Measurements from ENCODE around the gene GAA. TPM values are rescaled to one million over a fixed set of nuclear protein-coding genes. Genes with fewer than 3 reads are reported as not detected.

The GAA gene
- total RNA-seq, 1 donor from 2014 or later = 91.6 TPM

- intact Hi-C loops (cut with DNase I) = no loop called here
- Histone ChIP-seq H3K36me3 (no peaks in the 10 kb centered on the region), H3K9me3 (no peaks in the 10 kb centered on the region), H3K27ac (no peak overlapping the region), H3K27me3 (no peaks in the 10 kb centered on the region), H3K4me1 (no peaks in the 10 kb centered on the region), H3K4me3 (no peak overlapping the region)
- TF ChIP-seq, protein P1, sequence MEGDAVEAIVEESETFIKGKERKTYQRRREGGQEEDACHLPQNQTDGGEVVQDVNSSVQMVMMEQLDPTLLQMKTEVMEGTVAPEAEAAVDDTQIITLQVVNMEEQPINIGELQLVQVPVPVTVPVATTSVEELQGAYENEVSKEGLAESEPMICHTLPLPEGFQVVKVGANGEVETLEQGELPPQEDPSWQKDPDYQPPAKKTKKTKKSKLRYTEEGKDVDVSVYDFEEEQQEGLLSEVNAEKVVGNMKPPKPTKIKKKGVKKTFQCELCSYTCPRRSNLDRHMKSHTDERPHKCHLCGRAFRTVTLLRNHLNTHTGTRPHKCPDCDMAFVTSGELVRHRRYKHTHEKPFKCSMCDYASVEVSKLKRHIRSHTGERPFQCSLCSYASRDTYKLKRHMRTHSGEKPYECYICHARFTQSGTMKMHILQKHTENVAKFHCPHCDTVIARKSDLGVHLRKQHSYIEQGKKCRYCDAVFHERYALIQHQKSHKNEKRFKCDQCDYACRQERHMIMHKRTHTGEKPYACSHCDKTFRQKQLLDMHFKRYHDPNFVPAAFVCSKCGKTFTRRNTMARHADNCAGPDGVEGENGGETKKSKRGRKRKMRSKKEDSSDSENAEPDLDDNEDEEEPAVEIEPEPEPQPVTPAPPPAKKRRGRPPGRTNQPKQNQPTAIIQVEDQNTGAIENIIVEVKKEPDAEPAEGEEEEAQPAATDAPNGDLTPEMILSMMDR (IDR thresholded peaks at IDR 0.05) = no peak
- DNase-seq (ENCODE audit: low spot score in 2 of 2) = no peak
Measured at GRCh38 chr17:80092959-80093358, 8.4 kb upstream of the GAA start.

DNA sequence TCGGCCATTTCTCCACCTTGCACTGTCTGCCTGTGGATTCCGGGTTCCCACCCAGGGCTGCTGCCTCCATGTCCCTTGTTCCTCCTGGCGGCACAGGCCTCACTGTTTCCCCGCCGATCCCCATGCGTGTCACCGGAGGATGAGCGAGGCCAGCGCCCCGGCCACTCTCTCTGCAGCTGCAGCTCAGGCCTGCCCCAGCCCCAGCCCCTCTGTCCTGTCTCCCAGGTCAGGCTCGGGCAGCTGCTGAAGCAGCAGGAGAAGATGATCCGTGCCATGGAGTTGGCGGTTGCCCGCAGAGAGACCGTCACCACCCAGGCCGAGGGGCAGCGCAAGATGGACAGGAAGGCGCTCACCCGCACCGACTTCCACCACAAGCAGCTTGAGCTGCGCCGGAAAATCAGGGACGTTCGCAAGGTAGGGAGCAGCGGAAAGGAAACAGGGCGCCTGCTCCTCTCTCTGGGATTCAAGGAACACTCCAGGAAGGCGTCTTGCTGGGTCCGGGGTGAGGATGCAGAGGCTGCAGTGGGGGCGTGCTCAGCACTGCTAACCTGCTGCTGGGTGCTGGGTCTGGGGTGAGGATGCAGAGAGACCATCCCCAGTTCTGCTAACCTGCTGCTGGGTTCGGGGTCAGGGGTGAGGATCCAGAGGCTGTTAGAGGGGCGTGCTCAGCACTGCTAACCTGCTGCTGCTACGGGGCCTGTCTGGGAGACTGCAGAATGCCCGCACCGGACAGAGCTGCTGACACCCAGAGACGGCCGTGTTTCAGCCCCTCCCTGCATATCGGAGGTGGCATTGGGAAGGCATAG lies 6.1 kb upstream of the GAA start:
- intact Hi-C loops (cut with DNase I) = no loop called here
- no peaks in the 10 kb centered on the region for H3K27me3 ChIP-seq
- no peaks in the 10 kb centered on the region for H3K4me1 ChIP-seq
- no peak overlapping the region for H3K4me3 ChIP-seq
- DNase-seq (ENCODE audit: low spot score in 2 of 2) = no peak
- no peak overlapping the region for H3K27ac ChIP-seq
- TF ChIP-seq, protein P1 (IDR thresholded peaks at IDR 0.05) = no peak
- no peaks in the 10 kb centered on the region for H3K36me3 ChIP-seq
- H3K9me3 ChIP-seq = no peaks in the 10 kb centered on the region

- H3K4me3 ChIP-seq = no peak overlapping the region
- no peak for DNase-seq (ENCODE audit: low spot score in 2 of 2)
- intact Hi-C loops (cut with DNase I) = no loop called here
- H3K36me3 ChIP-seq = no peaks in the 10 kb centered on the region
- no peak overlapping the region for H3K27ac ChIP-seq
- H3K4me1 ChIP-seq = no peaks in the 10 kb centered on the region
- H3K9me3 ChIP-seq = no peaks in the 10 kb centered on the region
- no peaks in the 10 kb centered on the region for H3K27me3 ChIP-seq
- TF ChIP-seq, protein P1 (IDR thresholded peaks at IDR 0.05) = no peak
Measured at GRCh38 chr17:80095844-80096475, 5.4 kb upstream of the GAA start.

GRCh38 chr17:80096561-80097021 lies 4.8 kb upstream of the GAA start:
- Histone ChIP-seq H3K36me3 (no peaks in the 10 kb centered on the region), H3K27me3 (no peaks in the 10 kb centered on the region), H3K9me3 (no peaks in the 10 kb centered on the region), H3K4me1 (no peaks in the 10 kb centered on the region), H3K4me3 (no peak overlapping the region), H3K27ac (no peak overlapping the region)
- TF ChIP-seq, protein P1 (IDR thresholded peaks at IDR 0.05) = no peak
- intact Hi-C loops (cut with DNase I) = no loop called here
- DNase-seq (ENCODE audit: low spot score in 2 of 2) = no peak

DNA sequence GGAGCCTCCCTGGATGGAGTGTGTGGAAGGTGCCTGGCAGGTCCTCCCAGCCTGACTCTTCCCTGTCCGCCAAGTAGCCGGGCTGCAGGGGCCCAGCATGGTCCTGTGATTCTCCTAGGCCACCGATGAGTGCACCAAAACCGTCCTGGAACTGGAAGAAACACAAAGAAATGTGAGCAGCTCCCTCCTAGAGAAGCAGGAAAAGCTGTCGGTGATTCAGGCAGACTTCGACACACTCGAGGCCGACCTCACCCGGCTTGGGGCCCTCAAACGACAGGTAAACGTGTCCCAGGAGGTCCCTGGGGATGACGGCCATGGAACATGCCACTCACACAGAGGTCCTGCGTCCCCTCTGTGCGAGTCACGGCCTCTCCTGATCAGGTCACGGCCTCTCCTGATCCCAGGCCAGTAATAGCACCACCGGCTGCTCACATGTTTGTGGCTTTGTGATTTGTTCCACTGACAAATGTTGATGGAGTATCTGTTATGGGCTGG lies 4.2 kb upstream of the GAA start:
- Histone ChIP-seq H3K27me3 (no peaks in the 10 kb centered on the region), H3K27ac (no peak overlapping the region), H3K4me1 (peaks cover 3 to 5% of the 10 kb centered on the region in 2 donors), H3K36me3 (no peaks in the 10 kb centered on the region), H3K9me3 (no peaks in the 10 kb centered on the region), H3K4me3 (no peak overlapping the region)
- intact Hi-C loops (cut with DNase I) = no loop called here
- no peak for DNase-seq (ENCODE audit: low spot score in 2 of 2)
- TF ChIP-seq, protein P1 (IDR thresholded peaks at IDR 0.05) = no peak
